Stomach (tissue), 4 donors: ENCODE results near the gene IL4I1.

Experiments
- CTCF ChIP-seq, 7 experiments: fragments of 450-650 bp in 4 of 7; fragments of 200-600 bp in 3 of 7; sonication (generic) in 3 of 7; IDR thresholded peaks; one replicate each; pipeline ENCODE4 v1.5.1; 2016 to 2019; ENCODE audit warnings: antibody characterized with exemption in 7 of 7, control low read depth in 2 of 7, mild to moderate bottlenecking in 1 of 7
- EP300 ChIP-seq: sonication (generic); formaldehyde crosslinking; IDR thresholded peaks from one replicate; pipeline ENCODE4 v1.6.1; 2017; ENCODE audit warnings: antibody characterized with exemption
- POLR2A ChIP-seq, 4 donors: fragments of 450-650 bp; IDR thresholded peaks; one replicate each; pipeline ENCODE4 v1.6.1; 2016; ENCODE audit warnings: antibody characterized with exemption in 4 of 4, control low read depth in 2 of 4, mild to moderate bottlenecking in 1 of 4, moderate library complexity in 1 of 4
- POLR2AphosphoS5 ChIP-seq, 3 donors: sonication (generic); formaldehyde crosslinking; IDR thresholded peaks; one replicate each; pipeline ENCODE4 v1.6.1; 2016; ENCODE audit warnings: antibody characterized with exemption in 3 of 3

- no peak for TF ChIP-seq POLR2A (IDR thresholded peaks at IDR 0.05)
- no peak for TF ChIP-seq CTCF (IDR thresholded peaks at IDR 0.05)
- TF ChIP-seq POLR2AphosphoS5 (IDR thresholded peaks at IDR 0.05): no peak
- TF ChIP-seq EP300: no peak
Observed at GRCh38 chr19:49875857-49876421, 20.7 kb downstream of the IL4I1 start.
